SK-N-SH treated with all-trans-retinoic acid at 6 μM for 48 hours (cell line): ENCODE data around the gene MAPK8IP3.

Source experiments
- ATAC-seq: fragments of 200-7000 bp; cut with Tn5 transposase; 3 replicates; pipeline ENCODE4 v1.9.1; 2020; ENCODE audit warnings: mild to moderate bottlenecking, moderate library complexity
- ARNTL ChIP-seq: fragments of 450-650 bp; formaldehyde crosslinking; IDR thresholded peaks from 2 replicates; pipeline ENCODE4 v1.5.0; 2020; ENCODE audit warnings: low read depth, mild to moderate bottlenecking, moderate library complexity, borderline replicate concordance
- BACH2 ChIP-seq: fragments of 250-450 bp; sonication (Bioruptor Pico); IDR thresholded peaks from 2 replicates; pipeline ENCODE4 v1.9.0; 2021; ENCODE audit warnings: mild to moderate bottlenecking, borderline replicate concordance
- CSDC2 ChIP-seq: fragments of 250-450 bp; sonication (Bioruptor Pico); IDR thresholded peaks from 2 replicates; pipeline ENCODE4 v1.5.0; 2020; ENCODE audit warnings: mild to moderate bottlenecking, moderate library complexity
- GLIS3 ChIP-seq: fragments of 250-450 bp; sonication (Bioruptor Pico); IDR thresholded peaks from 2 replicates; pipeline ENCODE4 v1.5.0; 2020; ENCODE audit warnings: mild to moderate bottlenecking, moderate library complexity
- ISL1 ChIP-seq: fragments of 250-450 bp; sonication (Bioruptor Pico); IDR thresholded peaks from 2 replicates; pipeline ENCODE4 v2.1.2; 2022; ENCODE audit warnings: mild to moderate bottlenecking, moderate library complexity
- OSR1 ChIP-seq: fragments of 250-450 bp; sonication (Bioruptor Pico); IDR thresholded peaks from 2 replicates; pipeline ENCODE4 v1.8.0; 2022; ENCODE audit warnings: moderate library complexity, mild to moderate bottlenecking, inconsistent platforms
- POU6F1 ChIP-seq: fragments of 250-450 bp; sonication (Bioruptor Pico); IDR thresholded peaks from 2 replicates; pipeline ENCODE4 v1.8.0; 2021; ENCODE audit warnings: low read depth, mild to moderate bottlenecking, moderate library complexity, borderline replicate concordance
- PPARA ChIP-seq: fragments of 250-450 bp; sonication (Bioruptor Pico); IDR thresholded peaks from 2 replicates; pipeline ENCODE4 v1.5.0; 2020; ENCODE audit warnings: mild to moderate bottlenecking, borderline replicate concordance
- RARB ChIP-seq: fragments of 250-450 bp; sonication (Bioruptor Pico); IDR thresholded peaks from 2 replicates; pipeline ENCODE4 v1.8.0; 2021; ENCODE audit warnings: mild to moderate bottlenecking, moderate library complexity
- SNAI2 ChIP-seq: fragments of 250-450 bp; sonication (Bioruptor Pico); IDR thresholded peaks from 2 replicates; pipeline ENCODE4 v1.5.0; 2020; ENCODE audit warnings: mild to moderate bottlenecking, moderate library complexity
- TCF4 ChIP-seq: fragments of 250-450 bp; sonication (Bioruptor Pico); IDR thresholded peaks from 2 replicates; pipeline ENCODE4 v1.8.0; 2021; ENCODE audit warnings: mild to moderate bottlenecking, moderate library complexity, borderline replicate concordance
- TOX ChIP-seq: fragments of 250-450 bp; sonication (Bioruptor Pico); IDR thresholded peaks from 2 replicates; pipeline ENCODE4 v1.8.0; 2021; ENCODE audit warnings: mild to moderate bottlenecking, moderate library complexity, borderline replicate concordance
- ZC3H10 ChIP-seq: fragments of 250-450 bp; sonication (Bioruptor Pico); IDR thresholded peaks from 2 replicates; pipeline ENCODE4 v1.5.1; 2021; ENCODE audit warnings: mild to moderate bottlenecking, moderate library complexity
- ZFP3 ChIP-seq: fragments of 250-450 bp; sonication (Bioruptor Pico); IDR thresholded peaks from 2 replicates; pipeline ENCODE4 v1.5.0; 2020; ENCODE audit warnings: mild to moderate bottlenecking, moderate library complexity
- ZFP30 ChIP-seq: fragments of 450-650 bp; formaldehyde crosslinking; IDR thresholded peaks from 2 replicates; pipeline ENCODE4 v1.5.0; 2022; ENCODE audit warnings: mild to moderate bottlenecking, moderate library complexity
- ZNF565 ChIP-seq: fragments of 450-650 bp; formaldehyde crosslinking; conservative IDR thresholded peaks from 2 replicates; pipeline ENCODE4 v1.5.0; 2020; ENCODE audit warnings: low read depth, mild to moderate bottlenecking, moderate library complexity
- ZNF70 ChIP-seq: fragments of 450-650 bp; formaldehyde crosslinking; IDR thresholded peaks from 2 replicates; pipeline ENCODE4 v1.5.0; 2020; ENCODE audit warnings: mild to moderate bottlenecking, moderate library complexity
- ZNF8 ChIP-seq: fragments of 450-650 bp; formaldehyde crosslinking; IDR thresholded peaks from 2 replicates; pipeline ENCODE4 v1.5.0; 2020; ENCODE audit warnings: mild to moderate bottlenecking, moderate library complexity
- TF ChIP-seq, protein P1 (sequence below): fragments of 250-450 bp; sonication (Bioruptor Pico); IDR thresholded peaks from 2 replicates; pipeline ENCODE4 v1.5.1; 2020; ENCODE audit warnings: low read depth, mild to moderate bottlenecking, moderate library complexity
- TF ChIP-seq, protein P2 (sequence below): fragments of 250-450 bp; sonication (Bioruptor Pico); IDR thresholded peaks from 2 replicates; pipeline ENCODE4 v1.5.1; 2021; ENCODE audit warnings: mild to moderate bottlenecking, moderate library complexity
- TF ChIP-seq, protein P3 (sequence below): fragments of 250-450 bp; sonication (Bioruptor Pico); IDR thresholded peaks from 2 replicates; pipeline ENCODE4 v1.8.0; 2020; ENCODE audit warnings: mild to moderate bottlenecking, moderate library complexity, borderline replicate concordance
- TF ChIP-seq, protein P4 (sequence below): fragments of 250-450 bp; sonication (Bioruptor Pico); IDR thresholded peaks from 2 replicates; pipeline ENCODE4 v1.5.0; 2020; ENCODE audit warnings: mild to moderate bottlenecking, moderate library complexity

Gene MAPK8IP3

GRCh38 chr16:1710811-1711507 is 5.0 kb downstream of the MAPK8IP3 start:
- TF ChIP-seq, protein P1, sequence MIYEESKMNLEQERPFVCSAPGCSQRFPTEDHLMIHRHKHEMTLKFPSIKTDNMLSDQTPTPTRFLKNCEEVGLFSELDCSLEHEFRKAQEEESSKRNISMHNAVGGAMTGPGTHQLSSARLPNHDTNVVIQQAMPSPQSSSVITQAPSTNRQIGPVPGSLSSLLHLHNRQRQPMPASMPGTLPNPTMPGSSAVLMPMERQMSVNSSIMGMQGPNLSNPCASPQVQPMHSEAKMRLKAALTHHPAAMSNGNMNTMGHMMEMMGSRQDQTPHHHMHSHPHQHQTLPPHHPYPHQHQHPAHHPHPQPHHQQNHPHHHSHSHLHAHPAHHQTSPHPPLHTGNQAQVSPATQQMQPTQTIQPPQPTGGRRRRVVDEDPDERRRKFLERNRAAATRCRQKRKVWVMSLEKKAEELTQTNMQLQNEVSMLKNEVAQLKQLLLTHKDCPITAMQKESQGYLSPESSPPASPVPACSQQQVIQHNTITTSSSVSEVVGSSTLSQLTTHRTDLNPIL = no peak
- TF ChIP-seq ZNF8 = no peak
- no peak for TF ChIP-seq CSDC2 (CRISPR knock-in tag)
- no peak for TF ChIP-seq RARB
- no peak for TF ChIP-seq TOX (CRISPR knock-in tag)
- TF ChIP-seq POU6F1 (CRISPR knock-in tag) = no peak
- no peak for TF ChIP-seq ZNF70 (CRISPR knock-in tag)
- no peak for TF ChIP-seq SNAI2 (CRISPR knock-in tag)
- no peak for TF ChIP-seq ISL1
- TF ChIP-seq ARNTL (CRISPR knock-in tag) = no peak
- TF ChIP-seq ZNF565 (CRISPR knock-in tag) = no peak
- TF ChIP-seq BACH2 = no peak
- TF ChIP-seq PPARA (CRISPR knock-in tag) = no peak
- TF ChIP-seq OSR1 (CRISPR knock-in tag) = no peak
- no peak for TF ChIP-seq ZC3H10
- TF ChIP-seq ZFP30 (CRISPR knock-in tag) = no peak
- no peak for TF ChIP-seq GLIS3 (CRISPR knock-in tag)
- TF ChIP-seq, protein P2, sequence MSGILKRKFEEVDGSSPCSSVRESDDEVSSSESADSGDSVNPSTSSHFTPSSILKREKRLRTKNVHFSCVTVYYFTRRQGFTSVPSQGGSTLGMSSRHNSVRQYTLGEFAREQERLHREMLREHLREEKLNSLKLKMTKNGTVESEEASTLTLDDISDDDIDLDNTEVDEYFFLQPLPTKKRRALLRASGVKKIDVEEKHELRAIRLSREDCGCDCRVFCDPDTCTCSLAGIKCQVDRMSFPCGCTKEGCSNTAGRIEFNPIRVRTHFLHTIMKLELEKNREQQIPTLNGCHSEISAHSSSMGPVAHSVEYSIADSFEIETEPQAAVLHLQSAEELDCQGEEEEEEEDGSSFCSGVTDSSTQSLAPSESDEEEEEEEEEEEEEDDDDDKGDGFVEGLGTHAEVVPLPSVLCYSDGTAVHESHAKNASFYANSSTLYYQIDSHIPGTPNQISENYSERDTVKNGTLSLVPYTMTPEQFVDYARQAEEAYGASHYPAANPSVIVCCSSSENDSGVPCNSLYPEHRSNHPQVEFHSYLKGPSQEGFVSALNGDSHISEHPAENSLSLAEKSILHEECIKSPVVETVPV (CRISPR knock-in tag) = no peak
- no peak for TF ChIP-seq ZFP3 (CRISPR knock-in tag)
- TF ChIP-seq, protein P3, sequence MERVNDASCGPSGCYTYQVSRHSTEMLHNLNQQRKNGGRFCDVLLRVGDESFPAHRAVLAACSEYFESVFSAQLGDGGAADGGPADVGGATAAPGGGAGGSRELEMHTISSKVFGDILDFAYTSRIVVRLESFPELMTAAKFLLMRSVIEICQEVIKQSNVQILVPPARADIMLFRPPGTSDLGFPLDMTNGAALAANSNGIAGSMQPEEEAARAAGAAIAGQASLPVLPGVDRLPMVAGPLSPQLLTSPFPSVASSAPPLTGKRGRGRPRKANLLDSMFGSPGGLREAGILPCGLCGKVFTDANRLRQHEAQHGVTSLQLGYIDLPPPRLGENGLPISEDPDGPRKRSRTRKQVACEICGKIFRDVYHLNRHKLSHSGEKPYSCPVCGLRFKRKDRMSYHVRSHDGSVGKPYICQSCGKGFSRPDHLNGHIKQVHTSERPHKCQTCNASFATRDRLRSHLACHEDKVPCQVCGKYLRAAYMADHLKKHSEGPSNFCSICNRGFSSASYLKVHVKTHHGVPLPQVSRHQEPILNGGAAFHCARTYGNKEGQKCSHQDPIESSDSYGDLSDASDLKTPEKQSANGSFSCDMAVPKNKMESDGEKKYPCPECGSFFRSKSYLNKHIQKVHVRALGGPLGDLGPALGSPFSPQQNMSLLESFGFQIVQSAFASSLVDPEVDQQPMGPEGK (CRISPR knock-in tag) = no peak
- no peak for ATAC-seq

DNA sequence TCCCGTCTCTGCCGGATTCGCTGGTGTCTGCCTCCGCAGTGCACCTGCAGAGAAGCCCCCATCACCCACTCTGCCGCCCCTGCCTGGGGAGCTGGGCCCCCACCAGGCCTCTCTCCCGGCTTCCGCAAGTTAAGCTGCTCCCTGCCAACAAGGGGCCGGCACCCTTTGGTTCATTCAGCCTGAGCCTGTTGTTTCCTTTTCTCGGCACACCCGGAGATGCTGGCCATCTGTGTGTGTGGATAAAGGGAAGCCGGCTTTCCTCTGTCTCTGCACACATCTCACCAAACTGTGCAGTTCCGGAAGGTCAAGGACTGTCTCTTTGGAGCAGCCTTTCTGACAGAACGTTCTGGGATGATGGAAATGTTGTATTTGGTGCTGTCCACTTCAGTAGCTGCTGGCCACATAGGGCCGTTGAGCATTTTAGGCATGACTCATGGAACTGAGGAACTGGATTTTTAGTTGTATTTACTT is 6.8 kb downstream of the MAPK8IP3 start:
- TF ChIP-seq ZNF70 (CRISPR knock-in tag) = no peak
- no peak for TF ChIP-seq ZNF8
- TF ChIP-seq, protein P2 (CRISPR knock-in tag) = no peak
- TF ChIP-seq, protein P4, sequence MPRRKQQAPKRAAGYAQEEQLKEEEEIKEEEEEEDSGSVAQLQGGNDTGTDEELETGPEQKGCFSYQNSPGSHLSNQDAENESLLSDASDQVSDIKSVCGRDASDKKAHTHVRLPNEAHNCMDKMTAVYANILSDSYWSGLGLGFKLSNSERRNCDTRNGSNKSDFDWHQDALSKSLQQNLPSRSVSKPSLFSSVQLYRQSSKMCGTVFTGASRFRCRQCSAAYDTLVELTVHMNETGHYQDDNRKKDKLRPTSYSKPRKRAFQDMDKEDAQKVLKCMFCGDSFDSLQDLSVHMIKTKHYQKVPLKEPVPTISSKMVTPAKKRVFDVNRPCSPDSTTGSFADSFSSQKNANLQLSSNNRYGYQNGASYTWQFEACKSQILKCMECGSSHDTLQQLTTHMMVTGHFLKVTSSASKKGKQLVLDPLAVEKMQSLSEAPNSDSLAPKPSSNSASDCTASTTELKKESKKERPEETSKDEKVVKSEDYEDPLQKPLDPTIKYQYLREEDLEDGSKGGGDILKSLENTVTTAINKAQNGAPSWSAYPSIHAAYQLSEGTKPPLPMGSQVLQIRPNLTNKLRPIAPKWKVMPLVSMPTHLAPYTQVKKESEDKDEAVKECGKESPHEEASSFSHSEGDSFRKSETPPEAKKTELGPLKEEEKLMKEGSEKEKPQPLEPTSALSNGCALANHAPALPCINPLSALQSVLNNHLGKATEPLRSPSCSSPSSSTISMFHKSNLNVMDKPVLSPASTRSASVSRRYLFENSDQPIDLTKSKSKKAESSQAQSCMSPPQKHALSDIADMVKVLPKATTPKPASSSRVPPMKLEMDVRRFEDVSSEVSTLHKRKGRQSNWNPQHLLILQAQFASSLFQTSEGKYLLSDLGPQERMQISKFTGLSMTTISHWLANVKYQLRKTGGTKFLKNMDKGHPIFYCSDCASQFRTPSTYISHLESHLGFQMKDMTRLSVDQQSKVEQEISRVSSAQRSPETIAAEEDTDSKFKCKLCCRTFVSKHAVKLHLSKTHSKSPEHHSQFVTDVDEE (CRISPR knock-in tag) = no peak
- no peak for TF ChIP-seq ISL1
- TF ChIP-seq CSDC2 (CRISPR knock-in tag) = no peak
- TF ChIP-seq ZNF565 (CRISPR knock-in tag) = no peak
- TF ChIP-seq, protein P3 (CRISPR knock-in tag) = no peak
- TF ChIP-seq OSR1 (CRISPR knock-in tag) = no peak
- TF ChIP-seq ZC3H10 = no peak
- TF ChIP-seq TOX (CRISPR knock-in tag) = no peak
- TF ChIP-seq PPARA (CRISPR knock-in tag) = no peak
- TF ChIP-seq TCF4 (CRISPR knock-in tag) = no peak
- no peak for TF ChIP-seq ZFP3 (CRISPR knock-in tag)
- no peak for TF ChIP-seq POU6F1 (CRISPR knock-in tag)
- no peak for TF ChIP-seq ZFP30 (CRISPR knock-in tag)
- no peak for TF ChIP-seq BACH2
- TF ChIP-seq, all 23 proteins: peak for 0
- no peak for ATAC-seq
